Prostate gland (tissue), 2 donors: Measurements from ENCODE around the gene RNASE13. TPM values are rescaled to one million over a fixed set of nuclear protein-coding genes. Genes with fewer than 3 reads are reported as not detected.
A peak's percentile ranks its signal among the peaks of the same experiment; 100 is the strongest.

ENCODE experiments used
- DNase-seq: peaks from one replicate; pipeline ENCODE4 v3.0.0-alpha.2; 2019; ENCODE audit warnings: low spot score
- H3K27ac ChIP-seq, 2 donors: fragments of 200-600 bp; sonication (generic); 2 replicates each; pipeline ENCODE4 v1.5.1; 2017 to 2019
- H3K27me3 ChIP-seq: fragments of 200-600 bp; sonication (generic); replicated peaks from 2 replicates; pipeline ENCODE4 v1.5.1; 2019; ENCODE audit not compliant: insufficient read depth
- H3K36me3 ChIP-seq, 2 donors: fragments of 200-600 bp; sonication (generic); 1 replicate in 1 of 2; 2 replicates in 1 of 2; pipeline versions ENCODE4 v1.5.1 to v1.8.1; 2017 to 2019
- H3K4me1 ChIP-seq: fragments of 200-600 bp; sonication (generic); replicated peaks from 2 replicates; pipeline ENCODE4 v1.5.1; 2019
- H3K4me3 ChIP-seq, 2 donors: fragments of 200-600 bp; sonication (generic); 2 replicates each; pipeline ENCODE4 v1.5.1; 2017 to 2019
- H3K9me3 ChIP-seq: fragments of 200-600 bp; sonication (generic); 2 replicates; pipeline ENCODE4 v1.5.1; 2017
- CTCF ChIP-seq, 4 experiments: fragments of 200-600 bp in 2 of 4; fragments of 450-650 bp in 2 of 4; sonication (generic) in 2 of 4; IDR thresholded peaks; 1 replicate in 3 of 4; 2 replicates in 1 of 4; pipeline ENCODE4 v1.5.1; 2016 to 2019; ENCODE audit warnings: antibody characterized with exemption in 4 of 4, mild to moderate bottlenecking in 2 of 4, moderate library complexity in 2 of 4
- POLR2A ChIP-seq: fragments of 450-650 bp; IDR thresholded peaks from one replicate; pipeline ENCODE4 v1.6.1; 2016; ENCODE audit warnings: antibody characterized with exemption, mild to moderate bottlenecking
- POLR2AphosphoS5 ChIP-seq: sonication (generic); formaldehyde crosslinking; IDR thresholded peaks from one replicate; pipeline ENCODE4 v1.6.1; 2017; ENCODE audit warnings: antibody characterized with exemption
- whole genome bisulfite sequencing: methylation state at CpG from one replicate; pipeline ENCODE4 v1.1.5; 2018; 5-methylcytosine and 5-hydroxymethylcytosine counted together
- intact Hi-C: fragments of 100-400 bp; cut with DNase I; formaldehyde crosslinking; loops from one replicate; pipeline ENCODE4 v1.14.2; 2022
- total RNA-seq, 2 donors: library from RNA; depleted of rRNA; stranded (reverse); fragments of >200 nt; gene quantifications; one replicate each; pipeline ENCODE4 v1.1.0, GENCODE V29; 2016

The RNASE13 gene
- total RNA-seq, 2 donors from 2014 or later = 0.57 TPM; not detected in 1

GRCh38 chr14:21040370-21040925 lies 5.8 kb upstream of the RNASE13 start:
- no peak for TF ChIP-seq CTCF (IDR thresholded peaks at IDR 0.05)
- TF ChIP-seq POLR2A = no peak
- no peak for TF ChIP-seq POLR2AphosphoS5
- H3K27ac ChIP-seq = peak overlapping the region in 1 of 2 donors; percentile 80
- no peak for DNase-seq
- WGBS = 64% methylated on average over 8 of the region's 8 CpGs
- H3K4me1 ChIP-seq = peaks cover 14% of the 10 kb centered on the region
- H3K27me3 ChIP-seq = no peaks in the 10 kb centered on the region
- no peak overlapping the region for H3K4me3 ChIP-seq
- H3K36me3 ChIP-seq = no peaks in the 10 kb centered on the region
- no peaks in the 10 kb centered on the region for H3K9me3 ChIP-seq
- intact Hi-C loops = loop anchor here (2.0 to 10.0 kb wide), 2 partner anchors 26 to 186 kb away; no protein-coding TSS in a partner anchor

- intact Hi-C loops = loop anchor here (2.0 to 10.0 kb wide), 3 partner anchors 15 to 185 kb away; partner anchors contain the start of gene NDRG2
- Histone ChIP-seq H3K36me3 (no peaks in the 10 kb centered on the region), H3K9me3 (no peaks in the 10 kb centered on the region), H3K27me3 (no peaks in the 10 kb centered on the region), H3K4me3 (no peak overlapping the region), H3K4me1 (peaks cover 14% of the 10 kb centered on the region), H3K27ac (peak overlapping the region; percentile 77 to 80)
- TF ChIP-seq CTCF (IDR thresholded peaks at IDR 0.05) (peak; percentile 36 to 82 (median 74)), POLR2A (no peak), POLR2AphosphoS5 (peak; percentile 63)
- DNase-seq = peak; percentile 66
- WGBS = 30% methylated on average over 8 of the region's 8 CpGs
Observed at GRCh38 chr14:21039585-21040369, 5.2 kb upstream of the RNASE13 start.

- intact Hi-C loops = loop anchor here (2.0 kb wide), 1 partner anchor 14 kb away; the partner anchor contains the start of gene NDRG2
- WGBS = 12% methylated on average over 10 of the region's 10 CpGs
- Histone ChIP-seq H3K36me3 (no peaks in the 10 kb centered on the region), H3K27ac (peak overlapping the region; percentile 77 to 80), H3K9me3 (no peaks in the 10 kb centered on the region), H3K4me3 (no peak overlapping the region), H3K27me3 (no peaks in the 10 kb centered on the region), H3K4me1 (peaks cover 14% of the 10 kb centered on the region)
- TF ChIP-seq CTCF (IDR thresholded peaks at IDR 0.05) (peak in 1 of 4 experiments; percentile 7), POLR2A (peak; percentile 21), POLR2AphosphoS5 (peak; percentile 89)
- peak; percentile 88 for DNase-seq
Observed at GRCh38 chr14:21038441-21039422, 4.1 kb upstream of the RNASE13 start.

GRCh38 chr14:21037156-21037555 lies 2.5 kb upstream of the RNASE13 start:
- Histone ChIP-seq H3K36me3 (no peaks in the 10 kb centered on the region), H3K9me3 (no peaks in the 10 kb centered on the region), H3K4me3 (no peak overlapping the region), H3K27ac (no peak overlapping the region), H3K4me1 (peaks cover 14% of the 10 kb centered on the region), H3K27me3 (no peaks in the 10 kb centered on the region)
- WGBS = 94% methylated on average over 3 of the region's 3 CpGs
- intact Hi-C loops = no loop called here
- TF ChIP-seq POLR2A = no peak
- TF ChIP-seq CTCF (IDR thresholded peaks at IDR 0.05) = no peak
- no peak for TF ChIP-seq POLR2AphosphoS5
- DNase-seq = no peak
